Common myeloid progenitor, CD34-positive (primary cell): ENCODE data around the gene HEXIM2.

ENCODE experiments used
- CTCF ChIA-PET: fragments of 350-600 bp; sonication (Branson Sonifier 250); formaldehyde crosslinking; loops from one replicate; lab custom pipeline; 2021; ENCODE audit warnings: antibody characterized with exemption; lab: Charles Lee
- POLR2A ChIA-PET: fragments of 350-600 bp; sonication (Branson Sonifier 250); formaldehyde crosslinking; loops from one replicate; lab custom pipeline; 2021; ENCODE audit warnings: antibody characterized with exemption; lab: Charles Lee
- DNase-seq, 3 donors: peaks; one replicate each; pipeline versions ENCODE4 v3.0.0 to v3.0.0-alpha.2; 2013
- H3K27ac ChIP-seq, 2 experiments: 1 replicate in 1 of 2; 2 replicates in 1 of 2; pipeline ENCODE4 v1.7.0; 2013; ENCODE audit warnings: inconsistent platforms in 2 of 2, low read length in 2 of 2, mild to moderate bottlenecking in 2 of 2, low read depth in 1 of 2, moderate library complexity in 1 of 2; ENCODE audit not compliant: severe bottlenecking in 2 of 2, insufficient read depth in 1 of 2, poor library complexity in 1 of 2
- H3K27me3 ChIP-seq, 5 experiments: replicated peaks in 2 of 5; 1 replicate in 3 of 5; 2 replicates in 2 of 5; pipeline versions ENCODE4 v1.6.1 to v1.7.0; 2013; ENCODE audit warnings: low read length in 4 of 5, mild to moderate bottlenecking in 2 of 5, moderate library complexity in 2 of 5, inconsistent platforms in 1 of 5; ENCODE audit not compliant: insufficient read depth in 5 of 5, control insufficient read depth in 4 of 5
- H3K36me3 ChIP-seq, 4 experiments: 1 replicate in 2 of 4; 2 replicates in 2 of 4; pipeline versions ENCODE4 v1.6.1 to v1.7.0; 2013; ENCODE audit warnings: low read length in 3 of 4, control low read depth in 1 of 4, mild to moderate bottlenecking in 1 of 4; ENCODE audit not compliant: control insufficient read depth in 4 of 4, insufficient read depth in 4 of 4
- H3K4me1 ChIP-seq, 4 experiments: 1 replicate in 3 of 4; 2 replicates in 1 of 4; pipeline versions ENCODE4 v1.6.1 to v1.7.1; 2013; ENCODE audit warnings: low read length in 3 of 4, mild to moderate bottlenecking in 3 of 4, control low read depth in 1 of 4, inconsistent platforms in 1 of 4, moderate library complexity in 1 of 4; ENCODE audit not compliant: control insufficient read depth in 4 of 4, insufficient read depth in 4 of 4; ENCODE audit errors: control extremely low read depth in 1 of 4
- H3K4me3 ChIP-seq, 7 experiments: 1 replicate in 4 of 7; 2 replicates in 3 of 7; pipeline versions ENCODE4 v1.5.1 to v1.7.0; 2013; ENCODE audit warnings: mild to moderate bottlenecking in 7 of 7, low read length in 6 of 7, moderate library complexity in 6 of 7, inconsistent platforms in 2 of 7, low read depth in 2 of 7, control low read depth in 1 of 7; ENCODE audit not compliant: insufficient read depth in 4 of 7, control insufficient read depth in 1 of 7; ENCODE audit errors: extremely low read depth in 1 of 7
- H3K9me3 ChIP-seq, 5 experiments: 1 replicate in 4 of 5; 2 replicates in 1 of 5; pipeline versions ENCODE4 v1.6.1 to v1.7.1; 2013; ENCODE audit warnings: low read length in 4 of 5, mild to moderate bottlenecking in 2 of 5, inconsistent platforms in 1 of 5, low read depth in 1 of 5, moderate library complexity in 1 of 5; ENCODE audit not compliant: control insufficient read depth in 4 of 5, insufficient read depth in 2 of 5; ENCODE audit errors: control extremely low read depth in 1 of 5
- WGBS: methylation state at CpG from one replicate; pipeline ENCODE4 v1.1.5; 2013; ENCODE audit not compliant: insufficient coverage; 5-methylcytosine and 5-hydroxymethylcytosine counted together

The HEXIM2 gene

GRCh38 chr17:45115871-45116270, 45.8 kb upstream of the HEXIM2 start:
- Histone ChIP-seq H3K9me3 (no peaks in the 10 kb centered on the region), H3K4me3 (no peak overlapping the region), H3K27ac (no peak overlapping the region), H3K4me1 (peaks cover 0 to 1% (median 0%) of the 10 kb centered on the region in 4 experiments), H3K36me3 (no peaks in the 10 kb centered on the region), H3K27me3 (peaks cover 0 to 18% (median 3%) of the 10 kb centered on the region in 5 experiments)
- CTCF ChIA-PET, result interaction anchor here (0.5 to 2.6 kb wide), 4 partner anchors 10 to 1490 kb away, joined by 3 to 8 read pairs (median 4); partner anchors contain the start of gene PLCD3
- POLR2A ChIA-PET, result no interaction called here
- no peak for DNase-seq
- WGBS, result 67% methylated on average over 7 of the region's 11 CpGs

GRCh38 chr17:45116434-45117016, 45.1 kb upstream of the HEXIM2 start:
- no peak for DNase-seq
- Histone ChIP-seq H3K27me3 (peaks cover 0 to 24% (median 6%) of the 10 kb centered on the region in 5 experiments), H3K4me1 (peaks cover 0 to 5% (median 1%) of the 10 kb centered on the region in 4 experiments), H3K9me3 (no peaks in the 10 kb centered on the region), H3K4me3 (no peak overlapping the region), H3K27ac (no peak overlapping the region), H3K36me3 (no peaks in the 10 kb centered on the region)
- CTCF ChIA-PET, result interaction anchor here (1.1 to 3.5 kb wide), 5 partner anchors 9 to 20 kb away, joined by 3 to 16 read pairs (median 8); partner anchors contain the start of genes ACBD4 and PLCD3
- WGBS, result 97% methylated on average over 8 of the region's 10 CpGs
- POLR2A ChIA-PET, result no interaction called here

GRCh38 chr17:45117334-45117733, 44.3 kb upstream of the HEXIM2 start:
- Histone ChIP-seq H3K36me3 (no peaks in the 10 kb centered on the region), H3K4me3 (no peak overlapping the region), H3K4me1 (peaks cover 0 to 5% (median 1%) of the 10 kb centered on the region in 4 experiments), H3K9me3 (no peaks in the 10 kb centered on the region), H3K27me3 (peaks cover 0 to 30% (median 7%) of the 10 kb centered on the region in 5 experiments), H3K27ac (no peak overlapping the region)
- ChIA-PET CTCF (interaction anchor here (1.1 to 3.5 kb wide), 4 partner anchors 9 to 21 kb away, joined by 3 to 16 read pairs (median 7); partner anchors contain the start of genes ACBD4 and PLCD3), POLR2A (no interaction called here)
- no peak for DNase-seq
- WGBS, result 100% methylated on average over 1 of the region's 4 CpGs

- 97% methylated on average over 17 of the region's 20 CpGs for WGBS
- Histone ChIP-seq H3K27ac (no peak overlapping the region), H3K4me3 (no peak overlapping the region), H3K9me3 (no peaks in the 10 kb centered on the region), H3K36me3 (no peaks in the 10 kb centered on the region), H3K27me3 (peaks cover 0 to 30% (median 7%) of the 10 kb centered on the region in 5 experiments), H3K4me1 (peaks cover 0 to 5% (median 1%) of the 10 kb centered on the region in 4 experiments)
- no peak for DNase-seq
- CTCF ChIA-PET, result interaction anchor here (1.0 to 3.5 kb wide), 7 partner anchors 10 to 80 kb away, joined by 3 to 16 read pairs (median 8); partner anchors contain the start of gene ACBD4
- POLR2A ChIA-PET, result no interaction called here
Measured at GRCh38 chr17:45117848-45118646, 43.6 kb upstream of the HEXIM2 start.

GRCh38 chr17:45118691-45119090, 43.0 kb upstream of the HEXIM2 start:
- H3K27me3 ChIP-seq, result peaks cover 0 to 30% (median 7%) of the 10 kb centered on the region in 5 experiments
- DNase-seq, result no peak
- no peaks in the 10 kb centered on the region for H3K9me3 ChIP-seq
- ChIA-PET POLR2A (no interaction called here), CTCF (interaction anchor here (0.6 to 3.5 kb wide), 7 partner anchors 11 to 79 kb away, joined by 3 to 16 read pairs (median 8); partner anchors contain the start of gene ACBD4)
- H3K4me3 ChIP-seq, result no peak overlapping the region
- no peak overlapping the region for H3K27ac ChIP-seq
- WGBS, result 94% methylated on average over 21 of the region's 23 CpGs
- no peaks in the 10 kb centered on the region for H3K36me3 ChIP-seq
- peaks cover 0 to 7% (median 5%) of the 10 kb centered on the region in 4 experiments for H3K4me1 ChIP-seq

- no peak for DNase-seq
- Histone ChIP-seq H3K4me1 (peaks cover 0 to 12% (median 7%) of the 10 kb centered on the region in 4 experiments), H3K4me3 (no peak overlapping the region), H3K27ac (no peak overlapping the region), H3K9me3 (no peaks in the 10 kb centered on the region), H3K27me3 (peaks cover 0 to 30% (median 7%) of the 10 kb centered on the region in 5 experiments), H3K36me3 (no peaks in the 10 kb centered on the region)
- ChIA-PET POLR2A (no interaction called here), CTCF (interaction anchor here (0.9 to 3.5 kb wide), 3 partner anchors 20 to 199 kb away, joined by 3 to 16 read pairs (median 16); no protein-coding TSS in a partner anchor)
- WGBS, result 92% methylated on average over 6 of the region's 8 CpGs
Measured at GRCh38 chr17:45119964-45120363, 41.7 kb upstream of the HEXIM2 start.
